GM21737 (cell line): ENCODE results near the gene TCP10L.

Experiments
- ATAC-seq: cut with Tn5 transposase; IDR thresholded peaks from one replicate; pipeline ENCODE4 v1.9.1; 2021; ENCODE audit warnings: mild to moderate bottlenecking, moderate library complexity; ENCODE audit not compliant: unreplicated experiment

The TCP10L gene

GRCh38 chr21:32523988-32524719, 61.2 kb downstream of the TCP10L start:
- ATAC-seq: no peak
